HG03439 (cell line): ENCODE data around the gene PARD3B.

ENCODE experiments used
- ATAC-seq: cut with Tn5 transposase; IDR thresholded peaks from one replicate; pipeline ENCODE4 v1.9.1; 2021; ENCODE audit warnings: mild to moderate bottlenecking, moderate library complexity; ENCODE audit not compliant: unreplicated experiment

The PARD3B gene

GRCh38 chr2:204877691-204878090, 332.4 kb downstream of the PARD3B start:
- no peak for ATAC-seq

- no peak for ATAC-seq
These were observed 335.7 kb downstream of the PARD3B start for GRCh38 chr2:204880928-204881327.

- no peak for ATAC-seq
These were observed 336.4 kb downstream of the PARD3B start for GRCh38 chr2:204881655-204882054.

GRCh38 chr2:204885747-204886146, 340.5 kb downstream of the PARD3B start:
- ATAC-seq = no peak

- no peak for ATAC-seq
These were observed 341.4 kb downstream of the PARD3B start for GRCh38 chr2:204886713-204887112.

GRCh38 chr2:204888222-204888621, 342.9 kb downstream of the PARD3B start:
- ATAC-seq = no peak

- ATAC-seq = no peak
These were observed 345.4 kb downstream of the PARD3B start for GRCh38 chr2:204890680-204891079.

- no peak for ATAC-seq
These were observed 346.5 kb downstream of the PARD3B start for GRCh38 chr2:204891739-204892138.

- no peak for ATAC-seq
These were observed 347.4 kb downstream of the PARD3B start for GRCh38 chr2:204892506-204893255.

GRCh38 chr2:204896146-204896545, 350.9 kb downstream of the PARD3B start:
- no peak for ATAC-seq

- no peak for ATAC-seq
These were observed 352.3 kb downstream of the PARD3B start for GRCh38 chr2:204897561-204897960.

GRCh38 chr2:204898928-204899640, 353.8 kb downstream of the PARD3B start:
- ATAC-seq = no peak

GRCh38 chr2:204899983-204900382, 354.7 kb downstream of the PARD3B start:
- no peak for ATAC-seq

- no peak for ATAC-seq
These were observed 355.2 kb downstream of the PARD3B start for GRCh38 chr2:204900487-204900886.

GRCh38 chr2:204900910-204901309, 355.6 kb downstream of the PARD3B start:
- no peak for ATAC-seq

GRCh38 chr2:204901591-204901990, 356.3 kb downstream of the PARD3B start:
- no peak for ATAC-seq

GRCh38 chr2:204909791-204910190, 364.5 kb downstream of the PARD3B start:
- no peak for ATAC-seq

- no peak for ATAC-seq
These were observed 368.0 kb downstream of the PARD3B start for GRCh38 chr2:204913312-204913711.

GRCh38 chr2:204913854-204914464, 368.7 kb downstream of the PARD3B start:
- no peak for ATAC-seq

GRCh38 chr2:204914708-204915107, 369.4 kb downstream of the PARD3B start:
- ATAC-seq = no peak

- no peak for ATAC-seq
These were observed 371.9 kb downstream of the PARD3B start for GRCh38 chr2:204917089-204917701.

GRCh38 chr2:204920776-204921175, 375.5 kb downstream of the PARD3B start:
- no peak for ATAC-seq
